Measurements from ENCODE around the gene POP5.
A peak's percentile ranks its signal among the peaks of the same experiment; 100 is the strongest.

The POP5 gene

DNA sequence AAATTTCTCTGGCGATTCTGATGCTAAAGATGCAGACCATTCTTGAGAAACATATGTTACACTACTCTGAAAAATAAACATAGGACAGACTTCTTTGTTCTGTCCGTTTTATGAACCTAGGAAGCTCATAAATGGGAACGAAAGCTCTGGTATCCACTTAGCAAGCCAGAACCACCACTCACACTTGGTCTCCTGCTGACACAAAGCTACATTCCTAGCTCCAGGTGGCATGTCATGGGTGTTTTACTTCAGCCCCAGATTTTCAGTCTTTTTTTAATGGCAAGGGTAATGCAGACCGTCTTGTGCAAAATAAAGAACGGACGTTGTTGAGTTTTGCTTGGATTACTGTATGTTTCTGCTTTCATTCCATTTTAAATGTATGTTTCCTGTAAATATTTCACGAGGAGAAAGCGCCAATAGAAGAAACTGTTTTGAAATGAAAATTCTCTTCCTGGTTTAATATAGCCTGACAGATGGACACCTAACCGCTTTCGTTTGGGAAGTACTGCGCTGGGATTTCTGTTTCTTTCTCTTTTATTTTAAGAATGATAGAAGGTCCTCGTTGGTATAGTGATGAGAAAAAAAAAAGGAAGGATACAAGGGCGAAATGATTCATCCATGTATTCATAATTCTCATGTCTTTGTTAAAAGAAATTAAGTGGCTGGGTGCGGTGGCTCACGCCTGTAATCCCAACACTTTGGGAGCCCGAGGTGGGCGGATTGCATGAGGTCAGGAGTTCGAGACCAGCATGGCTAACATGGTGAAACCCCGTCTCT, 51.4 kb downstream of the POP5 start (continued):
- TF ChIP-seq ZNF138 (tag by site-specific recombination; IDR thresholded peaks at IDR 0.05; ENCODE audit: borderline replicate concordance) (no peak), ZNF776 (tag by site-specific recombination; IDR thresholded peaks at IDR 0.05; ENCODE audit: borderline replicate concordance) (no peak), ZNF777 (tag by site-specific recombination; IDR thresholded peaks at IDR 0.05; ENCODE audit: borderline replicate concordance) (no peak), ZNF341 (tag by site-specific recombination; IDR thresholded peaks at IDR 0.05; ENCODE audit: low read depth) (no peak), ZNF791 (tag by site-specific recombination; IDR thresholded peaks at IDR 0.05) (no peak), KLF16 (tag by site-specific recombination; IDR thresholded peaks at IDR 0.05) (no peak), ZNF366 (tag by site-specific recombination; conservative IDR thresholded peaks at IDR 0.05) (peak; percentile 47; the same call in 1 of the 2 replicates), ZNF548 (tag by site-specific recombination; IDR thresholded peaks at IDR 0.05) (no peak), ZNF292 (tag by site-specific recombination; IDR thresholded peaks at IDR 0.05; ENCODE audit: borderline replicate concordance, low read depth) (no peak), SCRT1 (tag by site-specific recombination; IDR thresholded peaks at IDR 0.05; ENCODE audit: borderline replicate concordance) (no peak), HOXA7 (CRISPR knock-in tag; IDR thresholded peaks at IDR 0.05; ENCODE audit: borderline replicate concordance) (no peak), OVOL3 (tag by site-specific recombination; IDR thresholded peaks at IDR 0.05) (no peak), KLF1 (tag by site-specific recombination; IDR thresholded peaks at IDR 0.05) (0 out of 2 replicates have a peak, but pooled peaks have one; percentile 42), KLF10 (tag by site-specific recombination; IDR thresholded peaks at IDR 0.05) (no peak), RBAK (tag by site-specific recombination; IDR thresholded peaks at IDR 0.05) (no peak), ZNF843 (tag by site-specific recombination; IDR thresholded peaks at IDR 0.05) (0 out of 2 replicates have a peak, but pooled peaks have one; percentile 12), ZNF132 (tag by site-specific recombination; IDR thresholded peaks at IDR 0.05; ENCODE audit: borderline replicate concordance) (no peak), ZNF239 (tag by site-specific recombination; IDR thresholded peaks at IDR 0.05) (no peak), ZIC2 (tag by site-specific recombination; IDR thresholded peaks at IDR 0.05) (peak; percentile 89), ZNF302 (tag by site-specific recombination; IDR thresholded peaks at IDR 0.05; ENCODE audit: low read depth) (no peak), YY2 (tag by site-specific recombination; IDR thresholded peaks at IDR 0.05) (no peak), ZSCAN30 (tag by site-specific recombination; IDR thresholded peaks at IDR 0.05) (peak; percentile 44), ZNF10 (tag by site-specific recombination; IDR thresholded peaks at IDR 0.05) (no peak), ZNF324 (tag by site-specific recombination; IDR thresholded peaks at IDR 0.05) (no peak), ZNF626 (tag by site-specific recombination; IDR thresholded peaks at IDR 0.05) (no peak), ZNF48 (tag by site-specific recombination; IDR thresholded peaks at IDR 0.05) (no peak)
- TF ChIP-seq, protein P1, sequence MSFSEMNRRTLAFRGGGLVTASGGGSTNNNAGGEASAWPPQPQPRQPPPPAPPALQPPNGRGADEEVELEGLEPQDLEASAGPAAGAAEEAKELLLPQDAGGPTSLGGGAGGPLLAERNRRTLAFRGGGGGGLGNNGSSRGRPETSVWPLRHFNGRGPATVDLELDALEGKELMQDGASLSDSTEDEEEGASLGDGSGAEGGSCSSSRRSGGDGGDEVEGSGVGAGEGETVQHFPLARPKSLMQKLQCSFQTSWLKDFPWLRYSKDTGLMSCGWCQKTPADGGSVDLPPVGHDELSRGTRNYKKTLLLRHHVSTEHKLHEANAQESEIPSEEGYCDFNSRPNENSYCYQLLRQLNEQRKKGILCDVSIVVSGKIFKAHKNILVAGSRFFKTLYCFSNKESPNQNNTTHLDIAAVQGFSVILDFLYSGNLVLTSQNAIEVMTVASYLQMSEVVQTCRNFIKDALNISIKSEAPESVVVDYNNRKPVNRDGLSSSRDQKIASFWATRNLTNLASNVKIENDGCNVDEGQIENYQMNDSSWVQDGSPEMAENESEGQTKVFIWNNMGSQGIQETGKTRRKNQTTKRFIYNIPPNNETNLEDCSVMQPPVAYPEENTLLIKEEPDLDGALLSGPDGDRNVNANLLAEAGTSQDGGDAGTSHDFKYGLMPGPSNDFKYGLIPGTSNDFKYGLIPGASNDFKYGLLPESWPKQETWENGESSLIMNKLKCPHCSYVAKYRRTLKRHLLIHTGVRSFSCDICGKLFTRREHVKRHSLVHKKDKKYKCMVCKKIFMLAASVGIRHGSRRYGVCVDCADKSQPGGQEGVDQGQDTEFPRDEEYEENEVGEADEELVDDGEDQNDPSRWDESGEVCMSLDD (tag by site-specific recombination; IDR thresholded peaks at IDR 0.05), result no peak
- TF ChIP-seq, protein P2, sequence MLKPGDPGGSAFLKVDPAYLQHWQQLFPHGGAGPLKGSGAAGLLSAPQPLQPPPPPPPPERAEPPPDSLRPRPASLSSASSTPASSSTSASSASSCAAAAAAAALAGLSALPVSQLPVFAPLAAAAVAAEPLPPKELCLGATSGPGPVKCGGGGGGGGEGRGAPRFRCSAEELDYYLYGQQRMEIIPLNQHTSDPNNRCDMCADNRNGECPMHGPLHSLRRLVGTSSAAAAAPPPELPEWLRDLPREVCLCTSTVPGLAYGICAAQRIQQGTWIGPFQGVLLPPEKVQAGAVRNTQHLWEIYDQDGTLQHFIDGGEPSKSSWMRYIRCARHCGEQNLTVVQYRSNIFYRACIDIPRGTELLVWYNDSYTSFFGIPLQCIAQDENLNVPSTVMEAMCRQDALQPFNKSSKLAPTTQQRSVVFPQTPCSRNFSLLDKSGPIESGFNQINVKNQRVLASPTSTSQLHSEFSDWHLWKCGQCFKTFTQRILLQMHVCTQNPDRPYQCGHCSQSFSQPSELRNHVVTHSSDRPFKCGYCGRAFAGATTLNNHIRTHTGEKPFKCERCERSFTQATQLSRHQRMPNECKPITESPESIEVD (tag by site-specific recombination; IDR thresholded peaks at IDR 0.05), result peak; percentile 87
- TF ChIP-seq, protein P3, sequence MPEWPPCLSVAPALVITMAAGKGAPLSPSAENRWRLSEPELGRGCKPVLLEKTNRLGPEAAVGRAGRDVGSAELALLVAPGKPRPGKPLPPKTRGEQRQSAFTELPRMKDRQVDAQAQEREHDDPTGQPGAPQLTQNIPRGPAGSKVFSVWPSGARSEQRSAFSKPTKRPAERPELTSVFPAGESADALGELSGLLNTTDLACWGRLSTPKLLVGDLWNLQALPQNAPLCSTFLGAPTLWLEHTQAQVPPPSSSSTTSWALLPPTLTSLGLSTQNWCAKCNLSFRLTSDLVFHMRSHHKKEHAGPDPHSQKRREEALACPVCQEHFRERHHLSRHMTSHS (tag by site-specific recombination; IDR thresholded peaks at IDR 0.05), result 0 out of 2 replicates have a peak, but pooled peaks have one; percentile 40
- TF ChIP-seq, protein P4, sequence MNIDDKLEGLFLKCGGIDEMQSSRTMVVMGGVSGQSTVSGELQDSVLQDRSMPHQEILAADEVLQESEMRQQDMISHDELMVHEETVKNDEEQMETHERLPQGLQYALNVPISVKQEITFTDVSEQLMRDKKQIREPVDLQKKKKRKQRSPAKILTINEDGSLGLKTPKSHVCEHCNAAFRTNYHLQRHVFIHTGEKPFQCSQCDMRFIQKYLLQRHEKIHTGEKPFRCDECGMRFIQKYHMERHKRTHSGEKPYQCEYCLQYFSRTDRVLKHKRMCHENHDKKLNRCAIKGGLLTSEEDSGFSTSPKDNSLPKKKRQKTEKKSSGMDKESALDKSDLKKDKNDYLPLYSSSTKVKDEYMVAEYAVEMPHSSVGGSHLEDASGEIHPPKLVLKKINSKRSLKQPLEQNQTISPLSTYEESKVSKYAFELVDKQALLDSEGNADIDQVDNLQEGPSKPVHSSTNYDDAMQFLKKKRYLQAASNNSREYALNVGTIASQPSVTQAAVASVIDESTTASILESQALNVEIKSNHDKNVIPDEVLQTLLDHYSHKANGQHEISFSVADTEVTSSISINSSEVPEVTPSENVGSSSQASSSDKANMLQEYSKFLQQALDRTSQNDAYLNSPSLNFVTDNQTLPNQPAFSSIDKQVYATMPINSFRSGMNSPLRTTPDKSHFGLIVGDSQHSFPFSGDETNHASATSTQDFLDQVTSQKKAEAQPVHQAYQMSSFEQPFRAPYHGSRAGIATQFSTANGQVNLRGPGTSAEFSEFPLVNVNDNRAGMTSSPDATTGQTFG (tag by site-specific recombination; IDR thresholded peaks at IDR 0.05; ENCODE audit: borderline replicate concordance), result no peak
- TF ChIP-seq, protein P5, sequence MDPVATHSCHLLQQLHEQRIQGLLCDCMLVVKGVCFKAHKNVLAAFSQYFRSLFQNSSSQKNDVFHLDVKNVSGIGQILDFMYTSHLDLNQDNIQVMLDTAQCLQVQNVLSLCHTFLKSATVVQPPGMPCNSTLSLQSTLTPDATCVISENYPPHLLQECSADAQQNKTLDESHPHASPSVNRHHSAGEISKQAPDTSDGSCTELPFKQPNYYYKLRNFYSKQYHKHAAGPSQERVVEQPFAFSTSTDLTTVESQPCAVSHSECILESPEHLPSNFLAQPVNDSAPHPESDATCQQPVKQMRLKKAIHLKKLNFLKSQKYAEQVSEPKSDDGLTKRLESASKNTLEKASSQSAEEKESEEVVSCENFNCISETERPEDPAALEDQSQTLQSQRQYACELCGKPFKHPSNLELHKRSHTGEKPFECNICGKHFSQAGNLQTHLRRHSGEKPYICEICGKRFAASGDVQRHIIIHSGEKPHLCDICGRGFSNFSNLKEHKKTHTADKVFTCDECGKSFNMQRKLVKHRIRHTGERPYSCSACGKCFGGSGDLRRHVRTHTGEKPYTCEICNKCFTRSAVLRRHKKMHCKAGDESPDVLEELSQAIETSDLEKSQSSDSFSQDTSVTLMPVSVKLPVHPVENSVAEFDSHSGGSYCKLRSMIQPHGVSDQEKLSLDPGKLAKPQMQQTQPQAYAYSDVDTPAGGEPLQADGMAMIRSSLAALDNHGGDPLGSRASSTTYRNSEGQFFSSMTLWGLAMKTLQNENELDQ (tag by site-specific recombination; IDR thresholded peaks at IDR 0.05; ENCODE audit: low read depth), result no peak
